ENCODE measurements around the gene MRM2.

The MRM2 gene

GRCh38 chr7:2245883-2246675 lies 4.1 kb upstream of the MRM2 start:
- DNase-seq, result no peak

- no peak for DNase-seq
Observed at GRCh38 chr7:2244404-2244995, 2.5 kb upstream of the MRM2 start.

GRCh38 chr7:2243458-2243857 lies 1.5 kb upstream of the MRM2 start:
- no peak for DNase-seq

GRCh38 chr7:2242541-2243429 lies 780 bp upstream of the MRM2 start:
- no peak for DNase-seq

GRCh38 chr7:2239242-2239641 lies 2.8 kb downstream of the MRM2 start:
- no peak for DNase-seq

GRCh38 chr7:2237109-2237602 lies 4.8 kb downstream of the MRM2 start:
- no peak for DNase-seq

GRCh38 chr7:2233926-2234325 lies 8.1 kb downstream of the MRM2 start:
- DNase-seq, result no peak

GRCh38 chr7:2232766-2233520 lies 9.1 kb downstream of the MRM2 start, which contains the start of gene MAD1L1:
Gene MAD1L1, minus strand, starts transcription at chr7:2232945. Its CDS starts 2,812 bp downstream, at chr7:2230133.
- peak; percentile 86 for DNase-seq

- peak; percentile 24 for DNase-seq
Observed at GRCh38 chr7:2231992-2232765, 9.8 kb downstream of the MRM2 start.

- DNase-seq, result no peak
Observed at GRCh38 chr7:2230882-2231281, 11.1 kb downstream of the MRM2 start.

GRCh38 chr7:2230226-2230625 lies 11.8 kb downstream of the MRM2 start:
- DNase-seq, result no peak

- DNase-seq, result no peak
Observed at GRCh38 chr7:2229467-2229866, 12.5 kb downstream of the MRM2 start.

GRCh38 chr7:2228921-2229320 lies 13.1 kb downstream of the MRM2 start:
- DNase-seq, result no peak

GRCh38 chr7:2227699-2228098 lies 14.3 kb downstream of the MRM2 start:
- DNase-seq, result no peak

GRCh38 chr7:2225830-2226229 lies 16.2 kb downstream of the MRM2 start:
- no peak for DNase-seq

GRCh38 chr7:2225336-2225735 lies 16.7 kb downstream of the MRM2 start:
- DNase-seq, result no peak

- DNase-seq, result no peak
Observed at GRCh38 chr7:2224934-2225333, 17.1 kb downstream of the MRM2 start.

GRCh38 chr7:2224491-2224928 lies 17.5 kb downstream of the MRM2 start:
- DNase-seq, result no peak

- no peak for DNase-seq
Observed at GRCh38 chr7:2223321-2223720, 18.7 kb downstream of the MRM2 start.

GRCh38 chr7:2222516-2222915 lies 19.5 kb downstream of the MRM2 start:
- DNase-seq, result no peak

GRCh38 chr7:2220954-2221353 lies 21.1 kb downstream of the MRM2 start:
- no peak for DNase-seq

- DNase-seq, result no peak
Observed at GRCh38 chr7:2220506-2220905, 21.5 kb downstream of the MRM2 start.
